HG03342 (cell line): Measurements from ENCODE around the gene MAD1L1.

Source experiments
- ATAC-seq: cut with Tn5 transposase; IDR thresholded peaks from one replicate; pipeline ENCODE4 v1.9.1; 2021; ENCODE audit warnings: mild to moderate bottlenecking, moderate library complexity; ENCODE audit not compliant: unreplicated experiment

The MAD1L1 gene

GRCh38 chr7:2051707-2052656 is 180.8 kb downstream of the MAD1L1 start:
- no peak for ATAC-seq

GRCh38 chr7:2050511-2050866 is 182.3 kb downstream of the MAD1L1 start:
- ATAC-seq: no peak

GRCh38 chr7:2049782-2050510 is 182.8 kb downstream of the MAD1L1 start:
- ATAC-seq: no peak

- ATAC-seq: no peak
These were observed 183.5 kb downstream of the MAD1L1 start for GRCh38 chr7:2049111-2049781.

GRCh38 chr7:2048531-2048930 is 184.2 kb downstream of the MAD1L1 start:
- ATAC-seq: no peak

GRCh38 chr7:2048006-2048405 is 184.7 kb downstream of the MAD1L1 start:
- no peak for ATAC-seq

- ATAC-seq: no peak
These were observed 185.9 kb downstream of the MAD1L1 start for GRCh38 chr7:2046581-2047565.

GRCh38 chr7:2045559-2046405 is 187.0 kb downstream of the MAD1L1 start:
- no peak for ATAC-seq

- ATAC-seq: no peak
These were observed 187.8 kb downstream of the MAD1L1 start for GRCh38 chr7:2044883-2045471.

- no peak for ATAC-seq
These were observed 188.3 kb downstream of the MAD1L1 start for GRCh38 chr7:2044311-2044882.

- ATAC-seq: no peak
These were observed 189.3 kb downstream of the MAD1L1 start for GRCh38 chr7:2043316-2044039.

- ATAC-seq: no peak
These were observed 190.1 kb downstream of the MAD1L1 start for GRCh38 chr7:2042650-2043049.

GRCh38 chr7:2041496-2042367 is 191.0 kb downstream of the MAD1L1 start:
- ATAC-seq: no peak

GRCh38 chr7:2040893-2041270 is 191.9 kb downstream of the MAD1L1 start:
- no peak for ATAC-seq

- ATAC-seq: no peak
These were observed 192.4 kb downstream of the MAD1L1 start for GRCh38 chr7:2040201-2040892.

- ATAC-seq: no peak
These were observed 193.6 kb downstream of the MAD1L1 start for GRCh38 chr7:2038931-2039728.
